Measurements from ENCODE around the gene XRCC2.
"Not testable (repeated sequence)": the region's sequence is repeated elsewhere in the genome, so short reads cannot be mapped to it uniquely, and the experiment has no call there.

XRCC2 gene

DNA sequence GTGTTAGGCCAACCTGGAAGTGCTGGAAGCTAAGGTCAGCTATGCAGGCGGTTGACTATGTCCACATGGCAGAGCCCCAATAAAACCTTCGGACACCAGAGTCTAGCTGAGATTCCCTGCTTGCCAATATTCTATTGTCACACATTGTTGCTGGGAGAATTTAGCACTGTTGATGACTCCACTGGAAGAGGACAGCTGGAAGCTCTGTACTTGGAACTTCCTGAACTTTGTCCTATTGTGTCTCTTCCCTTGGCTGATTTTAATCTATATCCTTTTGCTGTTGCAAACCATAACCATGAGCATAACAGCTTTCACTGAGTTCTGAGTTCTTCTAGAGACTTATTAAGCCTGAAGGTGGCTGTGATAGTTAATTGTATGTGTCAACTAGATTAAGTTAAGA, 12.0 kb downstream of the XRCC2 start:
- no peak for FAIRE-seq

GRCh38 chr7:152663148-152663740, 12.7 kb downstream of the XRCC2 start:
- FAIRE-seq: no peak

GRCh38 chr7:152661479-152661878, 14.5 kb downstream of the XRCC2 start:
- FAIRE-seq: no peak

DNA sequence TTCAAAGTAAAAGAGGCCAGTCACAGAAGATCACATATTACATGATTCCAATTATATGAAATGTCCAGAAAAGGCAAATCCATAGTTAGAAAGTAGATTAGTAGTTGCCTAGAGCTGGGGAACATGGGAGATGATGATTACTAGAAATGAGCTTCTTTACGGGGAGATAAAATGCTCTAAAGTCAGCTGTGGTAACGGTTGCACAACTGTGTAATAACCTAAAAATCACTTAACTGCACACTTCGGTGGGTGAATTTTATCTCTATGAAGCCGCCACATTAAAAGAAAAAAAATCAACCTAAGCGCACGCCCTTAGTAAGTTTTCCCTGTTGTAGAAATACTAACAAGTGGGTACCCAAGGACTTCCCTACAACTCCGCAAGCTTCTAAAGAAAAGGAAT, 15.9 kb downstream of the XRCC2 start:
- no peak for FAIRE-seq

GRCh38 chr7:152654971-152655370, 21.0 kb downstream of the XRCC2 start:
- no peak for FAIRE-seq

DNA sequence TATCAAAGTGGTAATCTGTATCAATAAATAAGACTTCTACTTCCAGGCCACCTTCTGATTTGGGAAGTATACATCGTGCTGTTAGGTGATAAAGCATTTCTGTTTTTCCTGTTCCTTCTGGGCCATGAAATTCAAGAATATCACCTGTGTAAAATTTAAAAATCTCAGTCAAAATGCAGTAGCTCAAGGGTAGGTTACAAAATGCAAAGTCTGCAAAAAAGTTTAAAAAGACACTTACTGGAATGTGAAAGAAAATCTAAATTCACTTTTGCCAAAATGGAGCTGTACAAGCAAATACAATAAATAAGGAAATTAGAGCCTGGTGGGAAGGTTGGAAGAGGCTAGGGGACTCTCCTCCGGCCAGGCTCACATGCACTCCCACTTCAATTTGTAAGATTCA, 26.7 kb downstream of the XRCC2 start:
- no peak for FAIRE-seq

- FAIRE-seq: no peak
These were observed 28.9 kb downstream of the XRCC2 start for GRCh38 chr7:152647009-152647408.

GRCh38 chr7:152646579-152646978, 29.4 kb downstream of the XRCC2 start:
- not testable (repeated sequence) for FAIRE-seq

DNA sequence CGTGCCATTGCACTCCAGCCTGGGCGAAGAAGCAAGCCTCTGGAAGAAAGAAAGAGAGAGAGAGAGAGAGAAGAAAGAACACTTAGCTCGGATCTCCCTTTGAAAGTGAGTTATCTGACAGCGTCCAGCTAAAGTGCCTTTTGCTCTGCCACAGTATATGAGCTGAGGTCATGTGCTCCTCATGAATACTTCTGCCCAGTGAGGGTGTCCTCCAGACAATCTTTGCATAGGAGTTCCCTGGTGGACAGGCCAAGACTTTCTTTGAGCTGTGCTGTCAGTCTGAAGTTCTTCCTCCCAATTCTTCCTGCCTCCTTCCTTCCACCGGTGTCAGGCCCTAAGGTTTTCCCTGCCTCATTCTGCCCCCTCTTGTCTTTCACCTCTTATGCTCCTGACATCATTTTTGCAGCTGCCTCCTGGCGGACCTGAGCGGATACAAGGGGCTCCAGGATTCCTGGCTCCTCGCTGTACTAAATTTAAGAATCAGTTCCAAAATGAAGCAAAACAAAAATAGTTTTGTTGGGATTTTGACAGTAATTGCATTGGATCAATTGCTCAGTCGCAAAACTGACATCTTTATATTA, 31.9 kb downstream of the XRCC2 start:
- FAIRE-seq: no peak

DNA sequence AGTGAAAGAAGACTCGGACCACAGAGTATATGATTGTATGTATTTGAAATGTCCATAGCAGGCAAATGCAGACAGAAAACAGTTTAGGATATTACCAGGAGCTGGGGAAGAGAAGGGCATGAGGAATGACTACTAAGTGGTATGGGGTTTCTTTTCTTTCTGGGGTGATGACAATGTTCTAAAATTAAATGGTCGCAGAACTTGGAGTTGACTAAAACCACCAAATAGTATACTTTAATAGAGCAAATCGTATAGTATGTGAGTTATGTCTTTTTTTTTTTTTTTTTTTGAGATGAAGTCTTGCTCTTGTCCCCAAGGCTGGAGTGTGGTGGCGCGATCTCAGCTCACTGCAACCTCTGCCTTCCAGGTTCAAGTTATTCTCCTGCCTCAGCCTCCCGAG, 34.6 kb downstream of the XRCC2 start:
- no peak for FAIRE-seq

DNA sequence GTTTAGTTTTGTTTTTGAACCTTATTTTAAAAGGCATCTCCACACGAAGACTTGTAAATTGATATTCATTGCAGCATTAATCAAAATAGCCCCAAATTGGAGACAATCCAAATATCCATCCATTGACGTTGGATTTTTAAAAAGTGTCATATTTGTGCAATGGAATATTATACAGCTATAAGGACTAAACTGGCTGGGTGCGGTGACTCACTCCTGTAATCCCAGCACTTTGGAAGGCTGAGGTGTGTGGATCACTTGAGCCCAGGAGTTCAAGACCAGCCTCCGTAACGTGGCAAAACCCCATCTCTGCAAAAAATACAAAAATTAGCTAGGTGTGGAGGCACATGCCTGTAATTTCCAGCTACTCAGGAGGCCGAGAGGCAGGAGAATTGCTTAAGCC, 35.1 kb downstream of the XRCC2 start:
- no peak for FAIRE-seq

- no peak for FAIRE-seq
These were observed 37.9 kb downstream of the XRCC2 start for GRCh38 chr7:152637920-152638580.

DNA sequence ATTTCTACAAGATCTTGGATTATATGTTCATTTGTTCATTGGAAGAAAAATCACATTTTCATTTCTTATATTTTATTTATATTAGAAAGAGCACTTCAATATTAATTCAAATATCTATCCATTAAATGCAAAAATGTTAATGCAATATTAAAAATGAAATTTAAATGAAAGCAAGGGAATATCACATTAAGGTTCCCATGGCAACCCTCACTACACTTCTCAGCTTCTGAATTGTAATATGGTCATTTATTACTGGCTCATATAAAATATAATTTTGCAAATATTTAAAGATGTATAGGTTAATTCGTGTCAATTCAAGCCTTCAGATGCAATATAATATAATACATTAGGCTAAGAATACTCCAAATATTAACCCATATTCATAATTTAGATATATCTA, 38.8 kb downstream of the XRCC2 start:
- FAIRE-seq: no peak

GRCh38 chr7:152636441-152636840, 39.5 kb downstream of the XRCC2 start:
- no peak for FAIRE-seq

GRCh38 chr7:152633504-152633903, 42.4 kb downstream of the XRCC2 start:
- no peak for FAIRE-seq

DNA sequence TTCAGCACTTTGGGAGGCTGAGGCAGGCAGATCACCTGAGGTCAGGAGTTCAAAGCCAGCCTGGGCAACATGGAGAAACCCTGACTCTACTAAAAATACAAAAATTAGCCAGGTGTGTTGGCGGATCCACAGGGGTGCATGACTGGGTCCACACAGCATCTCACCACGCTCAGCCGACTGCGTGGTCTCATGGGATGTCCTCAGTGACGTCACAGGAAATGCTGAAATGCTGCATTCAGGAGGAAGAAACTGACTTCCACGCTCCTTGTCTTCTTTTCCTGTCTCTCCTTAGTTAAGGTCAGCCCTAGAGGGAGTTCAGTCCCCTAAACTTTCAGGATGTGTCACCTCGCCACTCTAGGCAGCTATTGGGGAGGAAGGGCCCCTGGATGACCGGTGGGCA, 42.9 kb downstream of the XRCC2 start:
- no peak for FAIRE-seq

DNA sequence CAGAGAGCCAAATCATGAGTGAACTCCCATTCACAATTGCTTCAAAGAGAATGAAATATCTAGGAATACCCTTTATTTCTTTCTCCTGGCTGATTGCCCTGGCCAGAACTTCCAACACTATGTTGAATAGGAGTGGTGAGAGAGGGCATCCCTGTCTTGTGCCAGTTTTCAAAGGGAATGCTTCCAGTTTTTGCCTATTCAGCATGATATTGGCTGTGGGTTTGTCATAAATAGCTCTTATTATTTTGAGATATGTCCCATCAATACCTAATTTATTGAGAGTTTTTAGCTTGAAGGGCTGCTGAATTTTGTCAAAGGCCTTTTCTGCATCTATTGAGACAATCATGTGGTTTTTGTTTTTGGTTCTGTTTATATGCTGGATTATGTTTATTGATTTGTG, 47.2 kb downstream of the XRCC2 start:
- not testable (repeated sequence) for FAIRE-seq

DNA sequence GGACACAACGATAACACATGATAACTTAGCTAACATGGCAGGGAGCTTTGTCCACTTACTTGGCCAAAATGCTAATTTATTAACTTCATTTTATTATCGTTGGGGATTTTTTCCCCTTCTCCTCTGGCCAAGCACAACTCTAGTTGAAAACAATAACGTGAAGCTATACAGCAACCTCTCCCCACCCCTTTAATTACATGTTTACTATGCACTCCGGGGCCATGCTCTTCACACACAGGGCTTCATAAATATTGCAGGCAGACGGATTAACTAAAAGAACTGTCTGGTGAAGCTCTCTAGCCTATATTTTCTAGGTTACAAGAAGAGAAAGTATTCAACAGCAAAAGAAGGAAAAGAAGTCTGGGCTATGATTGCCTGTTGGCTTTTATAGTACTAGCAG, 51.7 kb downstream of the XRCC2 start:
- FAIRE-seq: no peak

GRCh38 chr7:152621426-152621825, 54.5 kb downstream of the XRCC2 start:
- no peak for FAIRE-seq

GRCh38 chr7:152619027-152619739, 56.8 kb downstream of the XRCC2 start:
- no peak for FAIRE-seq

GRCh38 chr7:152618427-152618826, 57.5 kb downstream of the XRCC2 start:
- FAIRE-seq: no peak

DNA sequence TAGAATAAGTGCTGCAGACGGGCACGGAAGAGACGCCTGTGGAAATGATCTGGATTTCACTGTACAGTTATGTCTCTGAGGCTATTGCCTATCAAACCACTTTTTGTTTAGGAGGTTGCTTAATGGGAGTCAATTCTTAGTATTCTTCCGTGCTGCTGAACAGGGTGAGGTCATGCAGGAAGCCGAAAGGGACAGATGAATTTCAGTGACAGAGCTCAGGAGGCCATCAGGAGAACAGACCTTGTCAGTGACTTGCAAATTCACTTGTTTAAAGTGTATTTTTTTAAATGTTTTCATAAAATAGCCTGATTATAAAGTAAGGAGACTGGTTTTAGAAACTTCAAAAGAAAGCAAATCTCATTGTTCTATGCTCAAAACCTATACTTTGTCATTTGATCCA, 58.9 kb downstream of the XRCC2 start:
- FAIRE-seq: no peak

DNA sequence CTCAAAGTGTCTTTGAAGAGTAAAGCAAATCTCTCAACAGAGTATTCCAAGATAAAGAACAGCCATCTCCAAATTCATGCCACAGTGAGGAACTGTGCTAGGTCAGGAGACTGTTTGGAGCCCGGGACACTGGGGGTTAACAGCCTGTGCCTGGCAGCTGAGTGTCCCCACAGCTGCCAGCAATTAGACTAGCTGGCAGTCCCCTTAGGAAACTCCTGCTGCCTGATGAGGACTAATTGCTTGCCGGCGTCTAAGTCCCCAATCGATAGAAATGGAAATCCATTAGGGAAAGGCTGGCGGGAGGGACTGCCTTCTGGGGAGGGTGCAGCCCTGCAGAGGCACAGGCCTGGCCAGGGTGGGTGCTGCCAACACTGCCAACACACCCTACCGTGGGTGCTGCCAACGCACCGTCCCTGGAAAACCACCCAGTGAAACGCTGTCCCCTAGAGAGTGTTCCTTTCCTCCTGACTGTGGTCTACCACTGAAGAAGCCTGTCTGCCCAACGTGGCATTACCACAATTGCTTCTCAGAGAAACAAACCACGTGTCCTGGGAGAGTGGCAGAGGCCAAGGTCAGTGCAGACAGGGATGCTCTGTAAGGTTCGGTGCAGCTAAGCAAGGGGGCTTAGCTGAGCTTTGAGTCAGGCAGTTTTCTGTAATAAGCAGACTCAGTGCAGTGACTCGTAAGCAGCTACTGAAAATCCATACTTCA, 60.8 kb downstream of the XRCC2 start:
- no peak for FAIRE-seq

All from islet of Langerhans (tissue), 1 donor.